CMK (cell line): ENCODE measurements around the gene ALDH1B1.
"Not testable (repeated sequence)": the region's sequence is repeated elsewhere in the genome, so short reads cannot be mapped to it uniquely, and the experiment has no call there.

Experiments
- DNase-seq: peaks from one replicate; pipeline ENCODE4 v3.0.0-alpha.2; 2010; ENCODE audit warnings: low read depth

Gene ALDH1B1

GRCh38 chr9:38387751-38388150, 4.8 kb upstream of the ALDH1B1 start:
- DNase-seq, result no peak

GRCh38 chr9:38388283-38389223, 3.9 kb upstream of the ALDH1B1 start:
- no peak for DNase-seq

- no peak for DNase-seq
Measured at GRCh38 chr9:38389313-38389712, 3.2 kb upstream of the ALDH1B1 start.

- no peak for DNase-seq
Measured at GRCh38 chr9:38390442-38390841, 2.1 kb upstream of the ALDH1B1 start.

- no peak for DNase-seq
Measured at GRCh38 chr9:38390851-38391250, 1.7 kb upstream of the ALDH1B1 start.

- no peak for DNase-seq
Measured at GRCh38 chr9:38391278-38392118, 1.0 kb upstream of the ALDH1B1 start.

- no peak for DNase-seq
Measured at GRCh38 chr9:38393128-38393796, 760 bp downstream of the ALDH1B1 start.

- DNase-seq, result no peak
Measured at GRCh38 chr9:38394416-38394815, 1.9 kb downstream of the ALDH1B1 start.

GRCh38 chr9:38395653-38396370, 3.3 kb downstream of the ALDH1B1 start:
- DNase-seq, result no peak

- DNase-seq, result no peak
Measured at GRCh38 chr9:38396371-38396671, 3.8 kb downstream of the ALDH1B1 start.

GRCh38 chr9:38399191-38399590, 6.7 kb downstream of the ALDH1B1 start:
- not testable (repeated sequence) for DNase-seq

GRCh38 chr9:38401994-38402393, 9.5 kb downstream of the ALDH1B1 start:
- DNase-seq, result no peak

- no peak for DNase-seq
Measured at GRCh38 chr9:38404314-38404713, 11.8 kb downstream of the ALDH1B1 start.

- no peak for DNase-seq
Measured at GRCh38 chr9:38405785-38406184, 13.3 kb downstream of the ALDH1B1 start.

GRCh38 chr9:38406476-38407186, 14.1 kb downstream of the ALDH1B1 start:
- DNase-seq, result no peak

GRCh38 chr9:38408719-38409118, 16.2 kb downstream of the ALDH1B1 start:
- no peak for DNase-seq

- no peak for DNase-seq
Measured at GRCh38 chr9:38412751-38413150, 20.2 kb downstream of the ALDH1B1 start.

- DNase-seq, result no peak
Measured at GRCh38 chr9:38413283-38413682, 20.8 kb downstream of the ALDH1B1 start.

GRCh38 chr9:38414040-38414723, 21.7 kb downstream of the ALDH1B1 start:
- no peak for DNase-seq

GRCh38 chr9:38415856-38416255, 23.4 kb downstream of the ALDH1B1 start:
- DNase-seq, result no peak

- DNase-seq, result no peak
Measured at GRCh38 chr9:38416461-38416860, 24.0 kb downstream of the ALDH1B1 start.
